BLaER1 treated with 17β-estradiol and CSF1 and Interleukin-3, amounts not matched to agents 10 nM and 100 nM (cell line): Measurements from ENCODE around the gene GSDMA.

Experiments
- H3K27ac ChIP-seq, 11 experiments: shearing (Covaris generic); formaldehyde crosslinking; 2 replicates each; pipeline ENCODE4 v1.8.1; 2022
- H3K27me3 ChIP-seq, 11 experiments: shearing (Covaris generic); formaldehyde crosslinking; 2 replicates each; pipeline ENCODE4 v1.8.1; 2022
- H3K36me3 ChIP-seq, 11 experiments: shearing (Covaris generic); formaldehyde crosslinking; 2 replicates each; pipeline ENCODE4 v1.8.1; 2022
- H3K4me1 ChIP-seq, 10 experiments: shearing (Covaris generic); formaldehyde crosslinking; 2 replicates each; pipeline ENCODE4 v1.8.1; 2022
- H3K4me2 ChIP-seq, 11 experiments: shearing (Covaris generic); formaldehyde crosslinking; 2 replicates each; pipeline ENCODE4 v1.8.1; 2022
- H3K4me3 ChIP-seq, 10 experiments: shearing (Covaris generic); formaldehyde crosslinking; 2 replicates each; pipeline ENCODE4 v1.8.1; 2022
- H3K9ac ChIP-seq, 11 experiments: shearing (Covaris generic); formaldehyde crosslinking; 2 replicates each; pipeline ENCODE4 v1.8.1; 2022
- H3K9me3 ChIP-seq, 11 experiments: shearing (Covaris generic); formaldehyde crosslinking; replicated peaks in 1 of 11; 2 replicates each; pipeline ENCODE4 v1.8.1; 2022
- H4K20me1 ChIP-seq, 11 experiments: shearing (Covaris generic); formaldehyde crosslinking; 2 replicates each; pipeline ENCODE4 v1.8.1; 2022
- Cebpa-rat ChIP-seq, 11 experiments: shearing (Covaris generic); IDR thresholded peaks; 2 replicates each; pipeline ENCODE4 v1.8.1; 2022

Gene GSDMA

DNA sequence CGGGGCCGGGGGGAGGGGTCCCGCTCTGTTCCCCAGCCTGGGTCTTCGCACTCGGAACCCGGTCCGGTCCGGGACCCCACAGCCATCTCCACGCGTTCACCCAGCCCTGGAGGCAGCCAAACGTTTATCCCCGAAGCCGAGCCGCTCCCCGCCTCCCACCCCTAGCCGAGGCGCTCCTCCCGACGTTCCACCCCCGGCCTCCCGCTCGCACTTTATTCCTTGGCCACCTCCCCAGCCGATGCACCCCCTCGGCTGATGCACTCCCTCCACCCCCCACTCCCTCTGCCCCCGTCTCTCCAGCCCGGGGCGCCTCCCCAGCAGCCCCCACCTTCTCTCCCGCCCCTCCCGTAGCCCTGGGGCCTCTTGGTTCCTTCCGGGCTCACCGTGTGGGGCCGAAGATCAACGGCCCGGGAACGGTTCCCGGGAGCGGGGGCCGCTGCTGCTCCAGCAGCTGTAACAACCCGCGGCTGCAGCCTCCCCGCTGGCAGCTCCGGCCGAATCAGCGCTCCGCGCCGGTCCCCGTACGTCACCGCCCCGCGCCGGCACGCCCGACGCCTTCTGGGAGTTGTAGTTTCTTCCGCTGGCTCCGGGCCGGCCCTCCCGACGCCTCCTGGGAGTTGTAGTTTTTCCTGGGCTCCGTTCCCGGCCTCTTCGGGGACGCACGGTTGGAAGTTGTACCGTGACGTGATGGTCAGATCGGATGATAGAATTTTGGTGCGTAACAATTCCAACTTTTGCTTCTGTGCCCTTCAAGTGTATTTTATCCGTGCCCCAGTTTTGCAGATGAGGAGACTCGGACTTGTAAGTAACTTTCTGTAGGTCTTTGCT is 35.5 kb upstream of the GSDMA start, which contains the start of the genes LRRC3C and ORMDL3:
Gene LRRC3C, plus strand, starts transcription at position 632 of the 828 bp plus-strand sequence. CDS start 13,792 bp downstream, outside the sequence.
Gene ORMDL3, minus strand, starts transcription at position 501 of the 828 bp plus-strand sequence. CDS start 3,398 bp downstream, outside the sequence.
- TF ChIP-seq Cebpa-rat (IDR thresholded peaks at IDR 0.05): no peak
- H3K4me1 ChIP-seq: peaks cover 71 to 80% (median 76%) of the 10 kb centered on the region in 10 experiments
- H3K27ac ChIP-seq: peak within 1 kb of the TSS; percentile 34 to 82 (median 73); a peak in 21 of 22 replicates
- peaks cover 16 to 22% (median 19%) of the 10 kb centered on the region in 11 experiments for H3K36me3 ChIP-seq
- H3K4me2 ChIP-seq: peak within 1 kb of the TSS; percentile 96 to 100 (median 98)
- H3K9ac ChIP-seq: peak within 1 kb of the TSS; percentile 80 to 91 (median 84)
- H4K20me1 ChIP-seq: peaks cover 11 to 45% (median 32%) of the 10 kb centered on the region in 11 experiments; a peak in 18 of 22 replicates
- H3K4me3 ChIP-seq: peak within 1 kb of the TSS; percentile 65 to 90 (median 81)
- H3K27me3 ChIP-seq: no peaks in the 10 kb centered on the region
- no peaks in the 10 kb centered on the region for H3K9me3 ChIP-seq

DNA sequence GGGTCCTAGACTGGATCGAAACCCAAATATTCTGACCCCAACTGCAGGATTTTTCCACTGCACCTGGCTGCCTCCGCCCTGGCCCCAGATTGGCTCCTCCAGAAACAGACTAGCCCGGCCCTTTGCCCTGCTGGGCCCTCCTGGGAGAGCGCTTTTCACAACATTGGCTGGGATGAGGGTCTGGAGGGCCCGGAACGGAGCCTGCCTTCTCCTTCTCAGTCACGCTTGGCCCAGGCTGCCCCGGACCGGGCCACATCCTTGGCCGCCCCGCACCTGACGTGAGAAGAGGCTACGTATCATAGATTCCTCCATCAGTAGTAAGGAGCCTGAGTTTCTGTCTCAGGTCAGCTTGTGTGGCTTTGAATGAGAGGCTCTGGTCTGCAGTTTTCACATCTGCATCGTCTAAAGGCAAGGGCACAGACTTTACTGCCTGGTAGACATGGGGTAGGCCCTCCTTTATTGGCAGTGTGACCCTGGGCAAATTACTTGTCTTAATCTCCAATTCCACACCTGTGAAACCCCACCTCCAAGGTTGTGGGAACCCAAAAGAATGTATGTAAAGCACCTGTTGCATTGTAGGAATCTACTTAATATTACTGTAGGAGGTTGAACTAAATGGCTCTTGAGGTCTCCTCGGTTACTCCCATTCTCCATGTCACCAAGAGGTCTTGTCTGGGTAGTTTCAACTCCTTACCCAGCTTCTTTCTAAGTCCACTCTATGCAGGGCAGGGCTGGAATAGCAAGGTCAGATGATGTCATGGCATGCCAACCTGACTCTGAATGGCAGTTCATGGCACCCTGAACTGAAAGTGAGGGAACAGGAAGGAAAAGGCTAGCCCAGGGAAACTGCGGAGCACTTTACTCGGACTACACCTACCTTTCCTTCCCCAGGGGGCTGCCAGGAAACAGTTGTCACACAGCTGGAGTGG is 34.6 kb upstream of the GSDMA start:
- H3K9ac ChIP-seq: peak overlapping the region; percentile 72 to 91 (median 84)
- H3K9me3 ChIP-seq: peaks cover 0 to 4% (median 0%) of the 10 kb centered on the region in 11 experiments; a peak in 1 of 22 replicates
- no peaks in the 10 kb centered on the region for H3K27me3 ChIP-seq
- no peak for TF ChIP-seq Cebpa-rat (IDR thresholded peaks at IDR 0.05)
- peaks cover 7 to 13% (median 10%) of the 10 kb centered on the region in 11 experiments; a peak in 20 of 22 replicates for H3K36me3 ChIP-seq
- peaks cover 11 to 45% (median 32%) of the 10 kb centered on the region in 11 experiments; a peak in 18 of 22 replicates for H4K20me1 ChIP-seq
- peaks cover 62 to 80% (median 73%) of the 10 kb centered on the region in 10 experiments for H3K4me1 ChIP-seq
- H3K4me3 ChIP-seq: peak overlapping the region; percentile 65 to 90 (median 81)
- H3K27ac ChIP-seq: peak overlapping the region; percentile 34 to 82 (median 73); a peak in 21 of 22 replicates
- H3K4me2 ChIP-seq: peak overlapping the region; percentile 96 to 100 (median 98)

DNA sequence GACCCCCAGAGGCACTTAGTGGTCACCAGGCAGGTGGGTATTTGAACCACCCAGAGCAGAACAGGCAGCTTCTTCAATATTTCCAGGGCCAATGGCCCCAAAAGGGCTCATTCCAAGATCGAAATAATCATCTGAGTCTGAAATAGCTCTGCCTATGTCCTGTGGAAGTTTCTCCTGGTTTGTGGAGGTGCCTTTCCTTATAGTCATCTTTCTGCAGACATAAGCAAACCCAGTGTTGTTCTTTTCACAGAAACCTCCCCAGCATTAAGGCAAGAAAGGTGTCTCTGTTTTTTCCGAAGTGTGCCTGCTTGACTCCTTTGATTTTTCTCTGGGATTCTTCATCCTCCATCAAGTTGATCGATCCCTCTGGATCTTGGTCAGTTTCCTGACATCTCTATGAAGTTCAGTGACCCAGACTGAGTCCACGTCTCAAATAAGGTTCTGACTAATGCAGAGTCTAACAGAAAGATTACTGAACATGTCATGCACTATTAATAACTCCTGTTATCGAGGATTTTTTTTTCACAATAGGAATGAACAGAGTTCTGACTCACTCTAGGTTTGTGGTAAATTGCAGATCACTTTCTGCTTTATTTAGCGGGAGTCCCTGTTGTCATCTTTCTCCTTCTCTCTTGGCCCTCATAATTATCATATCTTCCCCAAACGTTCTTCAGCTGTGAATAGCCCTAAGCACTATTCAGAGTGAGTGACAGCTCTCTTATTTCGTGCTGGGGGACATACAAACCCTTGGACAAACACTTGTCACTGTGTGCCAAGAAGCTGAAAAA is 33.8 kb upstream of the GSDMA start:
- H3K27ac ChIP-seq: peak overlapping the region in 10 of 11 experiments; percentile 66 to 82 (median 73); a peak in 21 of 22 replicates
- H3K27me3 ChIP-seq: no peaks in the 10 kb centered on the region
- H3K4me3 ChIP-seq: peak overlapping the region in 7 of 10 experiments; percentile 12 to 87 (median 80); a peak in 8 of 20 replicates
- peak overlapping the region; percentile 14 to 91 (median 58); a peak in 19 of 22 replicates for H3K9ac ChIP-seq
- 0 out of 22 replicates have a peak, but pooled peaks of 1 of the 11 experiments have one; percentile 67 for TF ChIP-seq Cebpa-rat (IDR thresholded peaks at IDR 0.05)
- H3K36me3 ChIP-seq: peaks cover 0 to 5% (median 2%) of the 10 kb centered on the region in 11 experiments; a peak in 15 of 22 replicates
- H4K20me1 ChIP-seq: peaks cover 11 to 37% (median 27%) of the 10 kb centered on the region in 11 experiments; a peak in 18 of 22 replicates
- peaks cover 0 to 4% (median 0%) of the 10 kb centered on the region in 11 experiments; a peak in 1 of 22 replicates for H3K9me3 ChIP-seq
- H3K4me1 ChIP-seq: peaks cover 59 to 79% (median 73%) of the 10 kb centered on the region in 10 experiments
- peak overlapping the region; percentile 96 to 100 (median 98) for H3K4me2 ChIP-seq

DNA sequence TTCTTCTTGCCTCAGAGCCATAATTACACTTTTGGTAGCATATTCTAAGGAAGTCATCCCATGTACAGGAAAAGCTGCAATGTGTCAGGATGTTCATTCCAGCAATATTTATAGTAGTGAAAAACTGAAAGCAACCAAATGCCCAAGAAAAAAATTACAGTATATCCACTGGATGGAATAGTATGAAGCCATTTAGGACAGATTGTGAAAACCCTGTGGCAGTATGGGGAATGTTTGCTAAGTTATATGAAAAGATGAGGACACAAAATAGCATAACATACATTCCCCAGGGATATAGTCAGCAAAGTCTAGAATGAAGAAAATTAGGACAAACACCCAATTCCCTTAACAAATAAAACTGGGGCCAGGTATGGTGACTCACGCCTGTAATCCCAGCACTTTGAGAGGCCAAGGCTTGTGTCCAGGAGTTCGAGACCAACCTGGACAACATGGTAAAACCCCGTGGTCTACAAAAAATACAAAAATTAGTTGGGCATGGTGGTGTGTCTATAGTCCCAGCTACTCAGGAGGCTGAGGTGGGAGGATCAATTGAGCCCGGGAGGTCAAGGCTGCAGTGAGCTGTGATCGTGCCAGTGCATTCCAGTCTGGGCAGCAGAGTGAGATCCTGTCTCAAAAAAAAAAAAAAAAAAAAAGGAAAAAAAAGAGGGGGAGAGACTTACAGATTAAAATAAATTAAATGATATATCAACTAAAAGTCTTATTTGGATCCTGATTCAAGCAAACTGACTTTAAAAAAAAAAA is 33.0 kb upstream of the GSDMA start:
- no peak for TF ChIP-seq Cebpa-rat (IDR thresholded peaks at IDR 0.05)
- peak overlapping the region; percentile 96 to 100 (median 98) for H3K4me2 ChIP-seq
- H3K9ac ChIP-seq: peak overlapping the region in 10 of 11 experiments; percentile 8 to 91 (median 31); a peak in 16 of 22 replicates
- H3K4me1 ChIP-seq: peaks cover 52 to 79% (median 73%) of the 10 kb centered on the region in 10 experiments
- H3K27ac ChIP-seq: peak overlapping the region in 10 of 11 experiments; percentile 34 to 82 (median 70); a peak in 19 of 22 replicates
- H3K36me3 ChIP-seq: no peaks in the 10 kb centered on the region
- H3K9me3 ChIP-seq: peaks cover 0 to 4% (median 0%) of the 10 kb centered on the region in 11 experiments; a peak in 1 of 22 replicates
- H3K27me3 ChIP-seq: no peaks in the 10 kb centered on the region
- H4K20me1 ChIP-seq: peaks cover 6 to 29% (median 20%) of the 10 kb centered on the region in 11 experiments; a peak in 18 of 22 replicates
- peak overlapping the region in 1 of 10 experiments; percentile 10; a peak in 1 of 20 replicates for H3K4me3 ChIP-seq

DNA sequence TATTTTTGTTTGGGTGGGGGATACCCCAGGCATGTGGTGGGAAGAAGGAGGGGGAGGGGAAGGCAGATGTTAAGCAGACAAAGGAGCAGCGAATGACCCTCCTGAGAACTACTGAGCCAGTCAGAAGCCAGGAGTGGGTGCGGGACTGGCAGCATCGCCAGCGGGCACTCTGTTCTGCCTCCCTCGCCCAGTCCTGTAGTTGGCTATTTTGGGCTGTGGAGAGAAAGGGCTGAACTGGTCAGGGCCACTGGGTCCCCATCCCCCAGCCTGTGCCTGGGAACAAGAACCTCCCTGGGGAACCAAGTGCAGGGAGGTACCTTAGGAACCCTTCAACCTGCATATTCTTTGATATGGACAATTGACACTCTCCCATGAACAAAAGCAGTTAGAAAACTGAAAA is 28.9 kb upstream of the GSDMA start:
- peaks cover 30 to 83% (median 76%) of the 10 kb centered on the region in 10 experiments for H3K4me1 ChIP-seq
- peak overlapping the region in 4 of 10 experiments; percentile 14 to 38 (median 22); a peak in 3 of 20 replicates for H3K4me3 ChIP-seq
- H3K36me3 ChIP-seq: no peaks in the 10 kb centered on the region
- 0 out of 22 replicates have a peak, but pooled peaks cover 0 to under 1% (median 0%) of the 10 kb centered on the region in 11 experiments for H4K20me1 ChIP-seq
- peak overlapping the region in 8 of 11 experiments; percentile 14 to 71 (median 60); a peak in 14 of 22 replicates for H3K9ac ChIP-seq
- TF ChIP-seq Cebpa-rat (IDR thresholded peaks at IDR 0.05): no peak
- peak overlapping the region; percentile 54 to 85 (median 78) for H3K4me2 ChIP-seq
- H3K27me3 ChIP-seq: no peaks in the 10 kb centered on the region
- H3K27ac ChIP-seq: peak overlapping the region in 8 of 11 experiments; percentile 7 to 85 (median 70); a peak in 16 of 22 replicates
- H3K9me3 ChIP-seq: peaks cover 0 to 4% (median 0%) of the 10 kb centered on the region in 11 experiments; a peak in 1 of 22 replicates

DNA sequence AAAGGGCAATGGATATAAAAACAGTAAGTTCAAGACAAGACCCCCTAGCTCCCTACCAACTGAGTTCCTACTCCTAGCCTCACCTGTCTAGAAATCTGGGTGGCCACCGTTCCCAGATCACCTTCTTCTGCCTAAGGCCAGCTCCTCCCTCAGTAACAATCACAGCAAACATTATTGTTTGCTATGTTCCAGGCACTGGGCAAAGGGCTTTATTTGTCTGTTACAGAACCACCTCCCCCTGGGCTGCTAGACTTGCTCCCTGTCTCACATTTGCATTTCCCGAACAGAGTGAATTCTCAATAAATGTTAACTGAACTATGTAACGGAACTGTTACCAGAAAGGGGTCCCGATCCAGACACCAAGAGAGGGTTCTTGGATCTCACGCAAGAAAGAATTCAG is 28.5 kb upstream of the GSDMA start:
- Histone ChIP-seq H3K27me3 (no peaks in the 10 kb centered on the region), H3K4me3 (no peak overlapping the region), H3K4me1 (peaks cover 30 to 83% (median 76%) of the 10 kb centered on the region in 10 experiments), H3K27ac (peak overlapping the region in 7 of 11 experiments; percentile 7 to 85 (median 78); a peak in 13 of 22 replicates), H4K20me1 (no peaks in the 10 kb centered on the region), H3K9me3 (peaks cover 0 to 4% (median 0%) of the 10 kb centered on the region in 11 experiments; a peak in 1 of 22 replicates), H3K9ac (peak overlapping the region in 8 of 11 experiments; percentile 14 to 71 (median 60); a peak in 11 of 22 replicates), H3K36me3 (no peaks in the 10 kb centered on the region), H3K4me2 (peak overlapping the region; percentile 54 to 85 (median 78); a peak in 20 of 22 replicates)
- TF ChIP-seq Cebpa-rat (IDR thresholded peaks at IDR 0.05): no peak
